Endothelial cell of umbilical vein (primary cell): ENCODE data around the gene KCNG2. TPM values are rescaled to one million over a fixed set of nuclear protein-coding genes. Genes with fewer than 3 reads are reported as not detected.

ENCODE experiments used
- BruUV-seq: library from RNA; stranded (reverse); fragments of 400-500 nt; replicated peaks from 2 replicates; lab custom pipeline; 2021; lab: Mats Ljungman, UMichigan
- CTCF ChIA-PET: fragments of 300-600, 350-600 bp; sonication (Branson Sonifier 250); formaldehyde crosslinking; loops from one replicate; lab custom pipeline; 2021; ENCODE audit warnings: antibody characterized with exemption, inconsistent platforms; lab: Charles Lee
- POLR2A ChIA-PET: fragments of 300-600, 350-600 bp; sonication (Branson Sonifier 250); formaldehyde crosslinking; loops from one replicate; lab custom pipeline; 2021; ENCODE audit warnings: antibody characterized with exemption, inconsistent platforms; lab: Charles Lee
- DNase-seq: peaks from one replicate; pipeline ENCODE4 v3.0.0-alpha.2; 2011; ENCODE audit warnings: low read depth, low spot score
- FAIRE-seq: peaks from 2 replicates; lab custom pipeline; 2011; peaks lifted over from hg19 to GRCh38; lab: Jason Lieb, UNC
- H2AFZ ChIP-seq: 2 replicates; pipeline ENCODE4 v1.6.0; 2012; ENCODE audit warnings: low read depth, low read length, control low read depth, inconsistent platforms
- H3K27ac ChIP-seq: 2 replicates; pipeline ENCODE4 v1.5.1; 2011; ENCODE audit warnings: low read depth, mild to moderate bottlenecking, control low read depth, low read length, moderate library complexity; ENCODE audit not compliant: insufficient read depth
- H3K27me3 ChIP-seq, 2 experiments: 2 replicates each; pipeline versions ENCODE4 v1.6.0 to v1.6.1; 2011; ENCODE audit warnings: low read length in 2 of 2, mixed read lengths in 1 of 2; ENCODE audit not compliant: control insufficient read depth in 2 of 2, insufficient read depth in 2 of 2
- H3K36me3 ChIP-seq, 2 experiments: 2 replicates in 1 of 2; 3 replicates in 1 of 2; pipeline ENCODE4 v1.5.1; 2011; ENCODE audit warnings: low read length in 2 of 2, mild to moderate bottlenecking in 1 of 2, moderate library complexity in 1 of 2; ENCODE audit not compliant: control insufficient read depth in 2 of 2, insufficient read depth in 2 of 2; ENCODE audit errors: extremely low read depth in 1 of 2
- H3K4me1 ChIP-seq: 3 replicates; pipeline ENCODE4 v1.5.1; 2011; ENCODE audit warnings: mild to moderate bottlenecking, low read length; ENCODE audit not compliant: control insufficient read depth, insufficient read depth; ENCODE audit errors: extremely low read depth
- H3K4me2 ChIP-seq: 2 replicates; pipeline ENCODE4 v1.6.1; 2011; ENCODE audit warnings: low read length, control low read depth, mixed read lengths; ENCODE audit not compliant: insufficient read depth
- H3K4me3 ChIP-seq, 3 experiments: fragments of 200-600 bp in 1 of 3; sonication (generic), shearing (Covaris generic) in 1 of 3; replicated peaks in 1 of 3; 2 replicates each; pipeline ENCODE4 v1.5.1; 2011 to 2016; ENCODE audit warnings: control low read depth in 3 of 3, low read length in 3 of 3, mild to moderate bottlenecking in 2 of 3, inconsistent platforms in 1 of 3, low read depth in 1 of 3, moderate library complexity in 1 of 3; ENCODE audit not compliant: insufficient read depth in 1 of 3
- H3K79me2 ChIP-seq: 2 replicates; pipeline ENCODE4 v1.6.0; 2012; ENCODE audit warnings: low read length, inconsistent platforms; ENCODE audit not compliant: control insufficient read depth, insufficient read depth
- H3K9ac ChIP-seq: replicated peaks from 2 replicates; pipeline ENCODE3; 2011; ENCODE audit warnings: low read length, control low read depth; ENCODE audit not compliant: insufficient read depth; ENCODE audit errors: extremely low read depth
- H3K9me1 ChIP-seq: replicated peaks from 3 replicates; pipeline ENCODE4 v1.6.0; 2011; ENCODE audit warnings: mild to moderate bottlenecking, low read length; ENCODE audit not compliant: control insufficient read depth, insufficient read depth; ENCODE audit errors: extremely low read depth
- H3K9me3 ChIP-seq: replicated peaks from 2 replicates; pipeline ENCODE4 v1.5.1; 2012; ENCODE audit warnings: low read length, inconsistent platforms; ENCODE audit not compliant: control insufficient read depth, insufficient read depth
- H4K20me1 ChIP-seq: replicated peaks from 2 replicates; pipeline ENCODE3; 2011; ENCODE audit warnings: mild to moderate bottlenecking, low read length; ENCODE audit not compliant: control insufficient read depth, insufficient read depth; ENCODE audit errors: extremely low read depth
- CTCF ChIP-seq, 2 donors: IDR thresholded peaks; 1 replicate in 1 of 2; 2 replicates in 1 of 2; pipeline ENCODE4 v1.5.1; 2011; ENCODE audit warnings: low read length in 2 of 2, mild to moderate bottlenecking in 2 of 2, moderate library complexity in 2 of 2, control low read depth in 1 of 2, inconsistent platforms in 1 of 2, low read depth in 1 of 2; ENCODE audit not compliant: insufficient read depth in 1 of 2; ENCODE audit errors: extremely low read depth in 1 of 2
- EZH2 ChIP-seq: IDR thresholded peaks from 2 replicates; pipeline ENCODE4 v1.6.1; 2012; ENCODE audit warnings: borderline replicate concordance, low read depth, mild to moderate bottlenecking, moderate library complexity, low read length, inconsistent platforms; ENCODE audit not compliant: severe bottlenecking
- FOS ChIP-seq: IDR thresholded peaks from 2 replicates; pipeline ENCODE4 v1.6.1; 2011; ENCODE audit warnings: mild to moderate bottlenecking, low read length, moderate library complexity, borderline replicate concordance; ENCODE audit not compliant: insufficient read depth
- GATA2 ChIP-seq: IDR thresholded peaks from 2 replicates; pipeline ENCODE4 v1.7.0; 2011; ENCODE audit warnings: low read depth, mild to moderate bottlenecking, moderate library complexity, mixed read lengths, low read length; ENCODE audit not compliant: insufficient read length, insufficient read depth
- JUN ChIP-seq: IDR thresholded peaks from 2 replicates; pipeline ENCODE4 v1.6.1; 2011; ENCODE audit warnings: borderline replicate concordance, low read depth; ENCODE audit not compliant: insufficient read length, insufficient read depth
- MAX ChIP-seq: IDR thresholded peaks from 2 replicates; pipeline ENCODE4 v1.6.1; 2011; ENCODE audit not compliant: insufficient read depth, insufficient read length
- MYC ChIP-seq: IDR thresholded peaks from one replicate; pipeline ENCODE4 v1.6.1; 2011; ENCODE audit warnings: mild to moderate bottlenecking, low read depth, low read length
- POLR2A ChIP-seq: IDR thresholded peaks from 2 replicates; pipeline ENCODE4 v1.6.1; 2012; ENCODE audit warnings: low read depth, mild to moderate bottlenecking, control low read depth, low read length
- POLR2AphosphoS5 ChIP-seq: IDR thresholded peaks from 2 replicates; pipeline ENCODE4 v1.6.1; 2012; ENCODE audit warnings: low read depth, mild to moderate bottlenecking, control low read depth, low read length, moderate library complexity; ENCODE audit not compliant: insufficient read depth
- dilution Hi-C: fragments of 300-500 bp; cut with MboI; formaldehyde crosslinking; loops from one replicate; pipeline ENCODE4 v1.15.0; 2019; ENCODE audit warnings: low sequenced_read_pairs; ENCODE audit not compliant: extremely low pct_ligation_motif_present
- intact Hi-C: fragments of 100-400 bp; cut with micrococcal nuclease; formaldehyde crosslinking; loops from one replicate; pipeline ENCODE4 v1.10.0; 2022
- polyA plus RNA-seq, 4 experiments: library from polyadenylated mRNA; depleted of rRNA in 3 of 4; stranded (reverse) in 3 of 4; unstranded in 1 of 4; fragments of >200 nt; gene quantifications; 2 replicates each; pipeline versions ENCODE4 v1.2.1 to v1.2.3, GENCODE V29; 2011 to 2012; ENCODE audit warnings: missing spikeins in 1 of 4
- total RNA-seq: library from RNA; stranded (reverse); gene quantifications from 2 replicates; pipeline ENCODE4 v1.2.3, GENCODE V29; 2021

The KCNG2 gene
- total and polyA plus RNA-seq, 2 donors (not counting 3 experiments of a cell fraction or from before 2014, with no cell fraction given): not detected

- Histone ChIP-seq H3K9ac (no peak overlapping the region), H3K4me3 (no peak overlapping the region), H3K27me3 (no peaks in the 10 kb centered on the region), H3K27ac (no peak overlapping the region), H3K79me2 (no peaks in the 10 kb centered on the region), H3K9me1 (no peaks in the 10 kb centered on the region), H4K20me1 (no peaks in the 10 kb centered on the region), H3K4me1 (no peaks in the 10 kb centered on the region), H3K9me3 (no peaks in the 10 kb centered on the region), H2AFZ (no peak overlapping the region), H3K4me2 (no peak overlapping the region), H3K36me3 (no peaks in the 10 kb centered on the region)
- FAIRE-seq: no peak
- POLR2A ChIA-PET: no interaction called here
- dilution Hi-C loops (no loop called here), intact Hi-C loops (no loop called here)
- TF ChIP-seq MYC (no peak), JUN (no peak), CTCF (IDR thresholded peaks at IDR 0.05; ENCODE audit: extremely low read depth in 1 of 2, insufficient read depth in 1 of 2, low read depth in 1 of 2, low read length in 2 of 2) (no peak), EZH2 (no peak), MAX (no peak), POLR2A (no peak), FOS (no peak), GATA2 (no peak), POLR2AphosphoS5 (no peak)
- CTCF ChIA-PET: no interaction called here
- no TSS peak for BruUV-seq
- DNase-seq: no peak
These were observed 23.6 kb upstream of the KCNG2 start for GRCh38 chr18:79774111-79774510.
